ENCODE measurements around the gene LHFPL3. TPM values are rescaled to one million over a fixed set of nuclear protein-coding genes. Genes with fewer than 3 reads are reported as not detected.

LHFPL3 gene
- total and polyA plus RNA-seq, 9 donors, result 0.04 to 0.53 (median 0.27) TPM; not detected in 4

- H3K4me3 ChIP-seq, result no peak overlapping the region
Measured at GRCh38 chr7:104296266-104296665, 32.1 kb upstream of the LHFPL3 start.

GRCh38 chr7:104296900-104297299 is 31.5 kb upstream of the LHFPL3 start:
- Histone ChIP-seq H3K27ac (no peak overlapping the region), H3K9me3 (no peaks in the 10 kb centered on the region), H3K27me3 (no peaks in the 10 kb centered on the region), H3K4me1 (ENCODE audit: insufficient read depth) (no peaks in the 10 kb centered on the region), H3K4me3 (no peak overlapping the region), H3K36me3 (no peaks in the 10 kb centered on the region)
- DNase-seq, result no peak
- intact Hi-C loops (cut with DNase I), result no loop called here
- WGBS, 3 donors, result 66 to 75% (median 66%) methylated on average over 4 of the region's 4 CpGs
- TF ChIP-seq EP300 (IDR thresholded peaks at IDR 0.05) (no peak), POLR2A (IDR thresholded peaks at IDR 0.05) (no peak), CTCF (IDR thresholded peaks at IDR 0.05) (no peak)

More at GRCh38 chr7:104296266-104296665, 32.1 kb upstream of the LHFPL3 start:
- Histone ChIP-seq H3K27ac (no peak overlapping the region), H3K27me3 (no peaks in the 10 kb centered on the region), H3K4me1 (ENCODE audit: insufficient read depth) (no peaks in the 10 kb centered on the region), H3K36me3 (no peaks in the 10 kb centered on the region), H3K9me3 (no peaks in the 10 kb centered on the region)
- 73 to 86% (median 82%) methylated on average over 3 of the region's 3 CpGs for WGBS, 3 donors
- intact Hi-C loops (cut with DNase I), result no loop called here
- TF ChIP-seq CTCF (IDR thresholded peaks at IDR 0.05) (no peak), EP300 (IDR thresholded peaks at IDR 0.05) (no peak)
- DNase-seq, result no peak

- no peak for DNase-seq
- WGBS, 3 donors, result 62 to 77% (median 63%) methylated on average over 3 of the region's 3 CpGs
Measured at GRCh38 chr7:104299323-104299722, 29.1 kb upstream of the LHFPL3 start.

GRCh38 chr7:104299777-104300176 is 28.6 kb upstream of the LHFPL3 start:
- intact Hi-C loops (cut with DNase I), result no loop called here
- no peak for TF ChIP-seq CTCF (IDR thresholded peaks at IDR 0.05)
- no peak for TF ChIP-seq POLR2A (IDR thresholded peaks at IDR 0.05)
- no peak for TF ChIP-seq EP300 (IDR thresholded peaks at IDR 0.05)
- Histone ChIP-seq H3K36me3 (no peaks in the 10 kb centered on the region), H3K27ac (no peak overlapping the region), H3K27me3 (no peaks in the 10 kb centered on the region), H3K4me1 (ENCODE audit: insufficient read depth) (no peaks in the 10 kb centered on the region), H3K4me3 (no peak overlapping the region), H3K9me3 (no peaks in the 10 kb centered on the region)
- DNase-seq, result no peak
- WGBS, 3 donors, result 42 to 53% (median 43%) methylated on average over 4 of the region's 4 CpGs

More at GRCh38 chr7:104299323-104299722, 29.1 kb upstream of the LHFPL3 start:
- intact Hi-C loops (cut with DNase I), result no loop called here
- Histone ChIP-seq H3K4me1 (ENCODE audit: insufficient read depth) (no peaks in the 10 kb centered on the region), H3K36me3 (no peaks in the 10 kb centered on the region), H3K4me3 (no peak overlapping the region), H3K9me3 (no peaks in the 10 kb centered on the region), H3K27ac (no peak overlapping the region), H3K27me3 (no peaks in the 10 kb centered on the region)
- TF ChIP-seq CTCF (IDR thresholded peaks at IDR 0.05), result no peak
- TF ChIP-seq POLR2A (IDR thresholded peaks at IDR 0.05), result no peak
- no peak for TF ChIP-seq EP300 (IDR thresholded peaks at IDR 0.05)
